Measurements from ENCODE around the gene POLR3C. TPM values are rescaled to one million over a fixed set of nuclear protein-coding genes. Genes with fewer than 3 reads are reported as not detected.

POLR3C gene
- total RNA-seq, 1 experiment from 2014 or later = 61.3 TPM

DNA sequence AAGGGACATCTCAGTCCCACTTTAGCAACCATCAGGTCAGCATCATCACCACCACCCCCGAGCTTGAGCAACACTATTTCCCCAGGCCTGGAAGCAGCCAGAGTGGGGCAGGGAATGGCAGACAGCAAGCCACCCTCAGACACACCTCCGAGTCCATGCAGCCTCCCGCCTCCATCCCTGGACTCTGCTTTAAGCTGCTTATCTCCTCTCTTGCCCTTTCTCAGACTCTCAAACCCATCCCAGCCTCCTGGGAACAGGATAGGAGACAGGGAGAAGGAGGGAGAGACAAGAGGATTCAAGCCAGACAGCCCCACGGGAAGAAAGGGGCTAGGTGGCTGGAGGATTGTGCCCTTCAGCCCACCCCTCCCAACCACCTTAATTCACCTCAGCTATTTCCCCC lies 33.2 kb downstream of the POLR3C start:
- in situ Hi-C loops (cut with HindIII; ENCODE audit: low pct_unique_long_range_greater_than_20kb, low sequenced_read_pairs) = no loop called here

DNA sequence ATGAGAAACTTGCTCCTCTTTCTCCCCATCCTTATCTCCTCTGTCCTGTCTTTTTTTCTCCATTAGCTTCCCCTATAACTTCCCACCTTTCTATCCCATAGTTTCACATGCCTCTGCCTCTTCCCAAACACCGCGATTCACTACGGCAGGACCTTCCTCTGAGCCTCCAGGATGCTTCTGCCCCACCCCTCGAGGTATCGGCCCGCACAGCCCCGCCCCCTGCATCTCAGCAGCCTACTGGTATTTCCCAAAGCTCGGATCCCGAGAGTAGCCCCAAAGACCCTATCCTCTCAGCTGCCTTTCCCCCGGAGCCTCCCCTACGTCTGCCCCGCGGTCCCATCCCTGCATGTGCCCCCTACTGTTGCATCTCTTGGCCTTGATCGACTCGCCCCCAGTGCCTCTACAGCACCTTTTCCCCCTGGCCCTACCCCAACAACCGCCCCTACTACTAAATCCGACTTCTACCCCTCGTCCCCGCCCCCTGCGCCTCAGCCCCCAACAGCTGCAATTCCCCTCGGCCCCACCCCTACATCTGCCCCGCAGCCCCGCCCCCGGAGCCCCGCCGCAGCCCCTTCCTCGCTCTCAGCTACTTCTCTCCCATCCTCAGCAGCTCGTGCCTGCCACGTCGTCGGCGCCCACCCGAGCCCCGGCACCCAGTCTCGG lies 34.4 kb downstream of the POLR3C start:
- in situ Hi-C loops (cut with HindIII; ENCODE audit: low pct_unique_long_range_greater_than_20kb, low sequenced_read_pairs) = no loop called here
- peak; percentile 56 for DNase-seq (ENCODE audit: low read depth, low spot score)

More for the DNA sequence above, 33.2 kb downstream of the POLR3C start:
- no peak for DNase-seq (ENCODE audit: low read depth, low spot score)

DNA sequence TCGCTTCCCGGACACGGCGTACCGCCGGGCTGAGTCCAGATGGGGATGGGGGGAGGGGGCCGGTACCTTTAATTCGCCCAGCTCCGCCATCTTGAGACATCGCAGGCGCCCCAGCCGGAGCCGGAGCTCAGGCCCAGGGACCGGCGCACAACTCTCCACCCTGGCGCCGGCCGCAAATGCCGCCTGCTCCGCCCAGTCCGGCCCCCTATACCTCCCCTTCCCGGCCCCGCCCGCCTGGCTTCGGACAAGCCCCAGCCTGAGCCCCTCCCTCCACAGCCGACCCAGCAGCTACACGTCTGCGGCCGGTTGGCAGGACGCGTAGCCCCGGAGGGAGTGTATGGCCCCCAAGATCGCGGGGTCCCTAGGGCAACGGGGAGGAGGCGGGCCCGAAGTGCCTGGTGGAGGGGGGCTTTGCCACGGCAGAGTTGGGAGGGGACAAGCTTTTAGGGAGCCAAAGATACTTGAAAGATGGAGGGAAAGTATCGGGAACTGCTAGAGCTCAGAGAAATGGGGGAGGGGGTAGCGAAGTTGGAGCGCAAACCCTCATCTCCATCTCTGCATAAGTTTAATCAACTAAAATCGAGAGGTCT lies 35.0 kb downstream of the POLR3C start, which contains the start of gene PIAS3:
PIAS3 (minus strand) TSS at position 181 of the 590 bp plus-strand sequence; CDS start at position 90, 91 bp downstream.
- peak; percentile 98 for DNase-seq (ENCODE audit: low read depth, low spot score)
- in situ Hi-C loops (cut with HindIII; ENCODE audit: low pct_unique_long_range_greater_than_20kb, low sequenced_read_pairs) = no loop called here

DNA sequence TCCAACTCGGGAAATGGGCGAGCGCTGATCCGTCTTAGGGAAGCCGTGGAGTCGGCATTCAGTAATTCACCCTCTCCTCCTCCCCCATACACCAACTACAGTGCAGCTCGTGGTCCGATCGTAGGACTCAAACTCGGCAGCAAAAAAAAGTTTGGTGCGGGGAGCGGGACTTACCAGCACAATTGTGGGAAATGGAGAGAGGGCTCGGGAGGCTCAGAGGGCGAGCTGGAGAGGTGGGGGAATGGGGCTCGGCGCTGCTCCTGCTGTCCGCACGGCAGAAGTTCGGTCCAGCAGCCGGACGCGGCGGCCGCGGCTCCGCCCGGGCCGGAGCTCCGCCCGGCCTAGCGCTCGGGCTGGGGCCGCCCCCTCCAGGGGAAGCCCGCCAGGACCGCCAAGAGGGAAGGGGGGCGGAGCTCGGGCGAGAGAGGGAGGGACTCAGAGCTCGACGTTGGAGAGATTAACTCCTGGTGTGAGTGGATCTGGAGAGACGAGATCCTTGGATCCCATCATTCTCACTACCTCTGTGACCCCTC lies 35.6 kb downstream of the POLR3C start:
- in situ Hi-C loops (cut with HindIII; ENCODE audit: low pct_unique_long_range_greater_than_20kb, low sequenced_read_pairs) = no loop called here
- peak; percentile 96 for DNase-seq (ENCODE audit: low read depth, low spot score)

DNA sequence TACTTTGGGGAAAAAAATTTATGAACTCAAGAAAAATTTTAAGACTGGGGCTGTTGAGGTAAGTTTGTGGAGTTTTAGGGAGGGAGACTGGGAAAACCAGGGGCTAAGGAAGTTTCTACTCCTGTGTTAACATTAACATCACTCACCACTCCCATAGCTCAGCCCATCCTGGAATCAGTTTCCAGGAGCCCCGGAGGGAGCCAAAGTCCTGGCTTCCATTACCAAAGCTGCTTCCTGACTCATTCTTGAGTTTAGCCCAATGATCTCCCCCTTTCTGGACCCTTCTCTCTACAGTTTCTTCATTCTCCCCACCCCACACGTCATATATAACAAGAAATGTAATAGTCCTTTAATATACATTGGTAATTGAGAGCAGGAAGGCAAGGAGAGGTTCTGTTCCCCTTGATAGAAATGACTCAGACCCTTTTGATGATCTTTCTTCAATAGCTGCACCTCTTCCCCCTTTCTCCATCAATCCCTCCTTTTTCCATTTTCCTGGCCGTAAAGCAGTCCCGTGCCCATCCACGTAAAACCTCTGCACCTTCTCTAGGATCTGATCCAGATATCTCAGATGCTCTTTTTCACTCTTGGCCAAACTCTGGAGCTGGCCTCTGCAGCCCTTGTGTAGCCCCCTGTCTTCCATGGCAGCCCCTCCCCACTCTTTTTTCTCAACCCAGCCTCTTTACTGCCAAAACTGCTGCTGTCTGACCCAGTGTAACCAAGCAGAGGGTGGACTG lies 39.5 kb downstream of the POLR3C start:
- in situ Hi-C loops (cut with HindIII; ENCODE audit: low pct_unique_long_range_greater_than_20kb, low sequenced_read_pairs) = no loop called here
- no peak for DNase-seq (ENCODE audit: low read depth, low spot score)

DNA sequence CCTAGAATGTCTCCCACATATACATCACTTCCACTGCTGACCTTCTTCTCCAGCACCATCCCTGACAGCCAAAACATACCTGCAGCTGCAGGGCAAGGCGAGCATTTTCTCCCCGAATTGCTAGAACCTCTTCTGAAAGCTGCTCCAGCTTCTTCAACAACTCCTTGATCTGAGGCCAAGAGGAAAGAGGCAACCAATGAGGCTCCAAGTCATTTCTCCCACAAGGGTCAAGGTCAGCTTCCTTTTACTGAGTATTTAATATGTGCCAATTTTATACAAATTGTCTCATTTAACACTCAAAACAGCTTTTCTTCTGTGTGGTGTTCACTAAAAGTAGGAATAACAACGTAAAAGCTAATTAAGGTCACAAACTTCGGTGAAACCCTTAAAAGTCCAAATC lies 44.2 kb downstream of the POLR3C start:
- DNase-seq (ENCODE audit: low read depth, low spot score) = no peak
- in situ Hi-C loops (cut with HindIII; ENCODE audit: low pct_unique_long_range_greater_than_20kb, low sequenced_read_pairs) = no loop called here

DNA sequence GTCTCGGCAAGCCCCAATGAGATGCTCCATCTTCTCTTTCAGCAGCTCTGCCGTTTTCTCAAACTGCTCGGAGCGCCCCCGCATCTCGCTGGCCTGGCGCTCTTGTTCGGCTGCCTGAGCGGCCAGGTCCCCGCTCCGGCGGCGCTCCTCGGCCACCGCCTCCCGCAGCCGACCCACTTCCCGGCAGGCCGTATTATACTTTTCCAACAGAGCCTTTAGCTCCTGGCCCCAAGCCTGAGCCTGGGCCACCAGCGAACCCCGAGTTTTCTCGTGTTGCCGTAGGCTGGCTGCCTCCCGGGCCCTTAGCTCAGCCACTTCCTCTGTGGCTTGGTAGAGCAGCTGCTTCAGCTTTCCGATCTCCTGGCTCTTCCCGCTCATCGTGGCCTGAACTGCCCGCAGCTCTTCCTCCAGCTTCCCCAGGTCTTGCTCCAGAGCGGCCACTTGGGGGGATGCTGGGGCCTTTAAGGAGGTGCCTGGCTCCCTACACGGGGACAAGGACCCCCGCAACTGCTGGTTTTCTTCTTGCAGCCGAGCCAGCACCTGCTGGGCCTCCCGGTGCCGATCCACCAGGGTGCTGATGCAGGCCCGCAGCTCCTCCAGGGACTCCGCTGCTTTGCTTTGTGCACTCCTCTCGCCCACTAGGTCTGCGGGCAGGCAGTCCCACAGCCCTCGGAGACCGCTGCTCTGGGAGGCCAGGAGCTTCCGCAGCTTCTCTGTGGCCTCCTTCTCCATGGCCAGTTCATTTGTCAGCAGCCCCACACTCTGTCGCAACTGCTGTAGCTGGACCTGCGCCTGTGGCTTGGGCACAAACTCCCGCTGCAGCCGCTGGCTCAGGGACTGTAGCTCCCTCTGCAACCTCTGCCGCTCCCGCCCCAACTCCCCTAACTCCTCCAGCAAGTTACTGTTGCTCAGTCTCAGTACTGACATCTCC lies 48.3 kb downstream of the POLR3C start:
- DNase-seq (ENCODE audit: low read depth, low spot score) = no peak
- in situ Hi-C loops (cut with HindIII; ENCODE audit: low pct_unique_long_range_greater_than_20kb, low sequenced_read_pairs) = no loop called here

DNA sequence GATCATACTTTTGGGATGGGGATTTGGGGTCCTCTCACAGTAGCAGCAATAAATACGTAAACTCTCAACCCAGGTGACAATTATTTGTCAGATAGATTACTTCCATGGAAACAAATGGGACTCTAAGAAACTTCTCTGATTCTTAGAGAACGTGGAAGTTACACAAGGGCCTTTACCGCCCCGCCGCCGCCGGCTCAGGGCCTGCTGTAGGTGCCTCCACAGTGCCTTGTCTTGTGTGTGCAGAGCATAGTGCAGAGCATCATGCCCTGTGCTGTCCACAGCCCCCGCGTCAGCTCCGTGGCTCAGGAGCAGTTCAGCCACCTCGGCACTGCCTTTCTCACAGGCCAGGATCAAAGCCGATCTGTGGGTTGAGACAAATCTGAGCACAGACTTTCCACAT lies 50.6 kb downstream of the POLR3C start:
- no peak for DNase-seq (ENCODE audit: low read depth, low spot score)
- in situ Hi-C loops (cut with HindIII; ENCODE audit: low pct_unique_long_range_greater_than_20kb, low sequenced_read_pairs) = no loop called here

DNA sequence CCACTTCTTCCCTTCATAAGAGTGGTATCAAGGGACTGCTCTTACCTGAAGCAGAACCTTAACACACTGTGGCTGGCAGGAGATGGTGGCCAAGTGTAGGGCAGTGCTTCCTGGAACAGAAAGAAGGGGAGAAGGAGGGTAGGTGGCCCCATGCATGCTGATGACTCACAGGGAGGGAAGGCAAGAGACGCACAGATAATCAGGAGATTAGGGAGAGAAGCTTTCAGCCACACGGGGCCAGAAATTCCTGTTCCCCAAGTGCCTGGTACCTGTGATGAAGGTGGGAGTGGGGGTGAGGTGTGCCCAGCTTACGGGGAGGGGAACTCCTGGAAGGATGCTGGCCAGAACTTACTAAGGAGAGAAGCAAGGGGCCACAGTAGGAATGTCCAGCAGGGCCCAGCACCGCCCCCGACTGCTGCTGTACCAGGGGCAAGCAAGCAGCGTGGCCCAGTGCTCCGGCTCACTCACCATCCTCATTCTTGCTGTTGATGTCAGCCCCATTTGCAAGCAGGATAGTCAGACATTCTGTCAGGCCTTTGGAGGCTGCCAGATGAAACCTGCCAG lies 54.0 kb downstream of the POLR3C start:
- DNase-seq (ENCODE audit: low read depth, low spot score) = no peak
- in situ Hi-C loops (cut with HindIII; ENCODE audit: low pct_unique_long_range_greater_than_20kb, low sequenced_read_pairs) = no loop called here

DNA sequence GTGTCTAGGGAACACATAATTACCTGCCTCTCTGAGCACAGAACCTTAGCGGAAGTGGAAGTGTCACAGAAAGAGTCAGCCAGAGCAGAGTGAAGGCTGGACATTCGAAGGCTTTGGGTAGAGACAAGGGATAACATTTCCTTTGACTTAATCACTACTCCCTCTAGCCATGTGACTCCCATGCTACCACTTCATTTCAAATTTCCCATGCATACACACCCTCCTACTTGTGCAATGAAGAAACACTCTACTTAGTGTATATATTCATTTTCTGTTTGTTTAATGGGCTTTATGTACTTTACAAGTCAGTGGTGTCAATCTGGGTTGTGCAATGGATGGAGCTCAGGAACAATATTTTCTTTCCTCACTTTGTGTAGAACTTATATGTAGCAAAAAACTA lies 54.7 kb downstream of the POLR3C start:
- in situ Hi-C loops (cut with HindIII; ENCODE audit: low pct_unique_long_range_greater_than_20kb, low sequenced_read_pairs) = no loop called here
- DNase-seq (ENCODE audit: low read depth, low spot score) = no peak

DNA sequence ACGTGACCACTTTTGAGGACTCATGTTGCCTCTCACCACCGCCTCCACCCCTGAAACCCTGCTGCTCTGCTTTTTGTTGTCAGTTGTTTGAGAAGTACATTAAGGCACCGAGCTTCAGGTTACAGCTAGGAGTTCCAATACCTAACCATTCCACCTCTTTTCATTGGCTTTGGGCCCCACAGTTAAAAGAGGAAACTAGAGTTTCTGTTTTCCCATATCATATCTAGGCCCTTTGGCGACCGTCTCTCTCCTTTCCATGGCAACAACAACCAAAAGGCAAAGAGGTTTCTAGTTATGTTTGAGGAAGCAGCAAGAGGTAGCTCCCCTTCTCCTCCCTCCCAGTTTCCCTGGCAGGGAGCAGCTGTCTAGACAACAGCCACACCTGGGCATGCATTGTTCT lies 55.8 kb downstream of the POLR3C start:
- no peak for DNase-seq (ENCODE audit: low read depth, low spot score)
- in situ Hi-C loops (cut with HindIII; ENCODE audit: low pct_unique_long_range_greater_than_20kb, low sequenced_read_pairs) = no loop called here

DNA sequence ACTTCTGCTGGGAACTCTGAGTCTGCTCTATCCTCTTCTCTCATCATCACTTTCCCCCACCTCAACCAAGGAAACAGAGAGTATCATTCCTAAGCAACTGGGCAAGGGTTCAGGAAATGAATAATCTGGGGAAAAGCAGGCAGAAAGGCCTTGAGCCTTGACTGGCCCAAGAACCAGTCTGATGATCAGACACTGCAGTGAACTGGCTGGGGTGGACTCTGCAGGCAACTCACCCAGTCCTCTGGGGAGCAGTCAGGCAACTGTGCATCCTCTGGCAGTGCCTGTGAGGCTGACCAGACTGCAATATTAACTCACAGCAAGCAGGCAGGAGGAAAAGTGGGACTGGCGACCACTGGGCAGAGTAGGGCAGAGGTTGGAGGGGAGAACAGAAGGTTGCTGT lies 60.7 kb downstream of the POLR3C start:
- in situ Hi-C loops (cut with HindIII; ENCODE audit: low pct_unique_long_range_greater_than_20kb, low sequenced_read_pairs) = no loop called here
- DNase-seq (ENCODE audit: low read depth, low spot score) = no peak

DNA sequence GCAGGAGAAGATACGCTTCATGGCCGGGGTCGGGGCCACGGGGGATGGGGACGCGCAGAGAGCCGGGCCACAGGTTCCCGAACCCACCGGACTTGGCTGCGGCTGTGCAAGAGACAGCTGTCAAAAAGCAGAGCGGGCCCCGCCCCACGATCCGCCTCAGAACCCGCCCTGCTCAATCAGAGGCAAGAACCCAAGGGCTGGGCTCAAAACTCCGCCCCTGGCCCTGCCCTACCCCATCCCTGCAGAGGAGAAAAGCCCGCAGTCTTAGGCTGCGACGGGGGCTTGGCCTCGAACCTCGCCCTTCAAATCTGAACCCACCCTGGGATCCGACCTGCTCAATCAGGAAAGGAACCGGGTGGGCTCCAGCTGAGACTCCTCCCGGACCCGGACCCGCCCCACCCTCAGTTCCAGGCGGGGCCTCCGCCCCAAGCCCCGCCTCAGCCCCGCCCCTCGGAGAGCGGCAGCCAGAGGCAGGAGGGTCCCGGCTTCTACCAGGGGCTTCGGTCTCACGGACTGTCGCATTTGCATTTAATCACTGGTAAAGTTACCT lies 61.8 kb downstream of the POLR3C start, which contains the start of gene ANKRD35:
ANKRD35 (minus strand) TSS at position 129 of the 550 bp plus-strand sequence; CDS start at position 21, 108 bp downstream.
- peak; percentile 86 for DNase-seq (ENCODE audit: low read depth, low spot score)
- in situ Hi-C loops (cut with HindIII; ENCODE audit: low pct_unique_long_range_greater_than_20kb, low sequenced_read_pairs) = no loop called here

DNA sequence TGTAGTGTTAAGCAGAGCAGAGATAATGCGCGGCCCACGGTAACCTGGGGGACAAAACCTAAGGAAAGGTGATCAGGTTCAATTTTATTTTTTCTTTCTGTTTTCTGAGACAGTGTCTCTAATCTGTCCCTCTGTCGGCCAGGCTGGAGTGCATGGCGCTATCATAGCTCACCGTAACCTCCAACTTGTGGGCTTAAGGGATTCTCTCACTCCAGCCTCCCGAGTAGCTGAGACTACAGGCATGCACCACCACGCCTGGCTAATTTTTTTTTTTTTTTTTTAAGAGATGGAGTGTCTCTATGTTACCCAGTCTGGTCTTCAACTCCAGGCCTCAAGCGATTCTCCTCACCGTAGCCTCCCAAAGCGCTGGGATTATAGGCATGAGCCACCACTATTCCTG lies 62.4 kb downstream of the POLR3C start:
- in situ Hi-C loops (cut with HindIII; ENCODE audit: low pct_unique_long_range_greater_than_20kb, low sequenced_read_pairs) = no loop called here
- DNase-seq (ENCODE audit: low read depth, low spot score) = no peak

DNA sequence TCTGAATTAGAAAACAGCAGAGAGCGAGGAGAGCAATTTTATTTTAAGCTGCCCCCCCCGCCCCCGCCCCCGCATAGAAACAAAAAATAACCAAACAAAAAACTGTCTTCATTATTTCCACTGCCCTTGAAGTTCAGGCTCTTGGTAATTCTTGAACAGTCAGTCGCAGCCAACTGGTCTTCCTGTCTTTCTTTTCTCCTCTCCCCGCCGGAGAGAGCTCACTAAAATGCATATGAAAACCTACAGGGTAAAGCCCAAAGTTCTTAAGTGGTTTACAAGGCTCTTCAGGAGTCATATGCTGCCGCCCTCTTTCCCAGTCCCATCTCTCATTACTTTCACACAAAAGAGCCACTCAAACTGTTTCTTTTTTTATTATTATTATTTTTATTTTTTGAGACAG lies 62.8 kb downstream of the POLR3C start:
- in situ Hi-C loops (cut with HindIII; ENCODE audit: low pct_unique_long_range_greater_than_20kb, low sequenced_read_pairs) = no loop called here
- no peak for DNase-seq (ENCODE audit: low read depth, low spot score)

DNA sequence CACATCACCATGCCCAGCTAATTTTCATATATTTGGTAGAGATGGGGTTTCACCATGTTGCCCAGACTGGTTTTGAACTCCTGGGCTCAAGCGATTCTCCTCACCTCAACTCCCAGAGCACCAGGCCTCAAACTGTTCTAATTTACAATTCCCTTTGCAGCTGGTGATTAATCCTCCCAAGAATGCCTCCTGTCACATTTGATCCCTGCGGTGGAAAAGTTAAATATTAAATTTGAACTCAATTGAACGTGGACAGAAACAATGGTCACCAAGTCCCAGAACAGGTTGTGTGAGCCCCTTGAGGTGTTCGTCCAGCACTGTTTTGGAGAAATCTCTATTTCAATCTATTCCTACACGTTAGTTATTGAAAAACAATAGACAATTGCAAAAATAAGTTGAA lies 63.6 kb downstream of the POLR3C start:
- in situ Hi-C loops (cut with HindIII; ENCODE audit: low pct_unique_long_range_greater_than_20kb, low sequenced_read_pairs) = no loop called here

DNA sequence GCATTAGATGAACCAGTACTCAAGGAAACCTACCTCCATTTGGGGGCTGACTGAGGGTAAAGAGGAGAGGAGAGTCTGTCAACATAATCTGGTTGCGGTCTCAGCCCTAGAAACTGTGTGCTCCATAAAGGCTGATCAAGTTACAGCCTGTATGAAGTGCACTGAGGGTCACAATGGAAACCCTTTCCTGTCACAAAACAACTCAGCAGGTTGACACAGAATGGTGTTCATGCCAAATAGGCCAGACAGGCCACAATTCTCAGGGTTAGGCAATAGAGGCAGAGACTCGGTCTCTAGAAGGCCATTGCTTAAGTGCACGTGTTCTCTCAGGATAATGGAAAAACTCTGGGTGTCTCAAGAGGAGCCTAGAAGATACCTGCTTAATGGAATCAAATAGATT lies 65.7 kb downstream of the POLR3C start:
- no peak for DNase-seq (ENCODE audit: low read depth, low spot score)
- in situ Hi-C loops (cut with HindIII; ENCODE audit: low pct_unique_long_range_greater_than_20kb, low sequenced_read_pairs) = no loop called here

More for the DNA sequence above, 63.6 kb downstream of the POLR3C start:
- DNase-seq (ENCODE audit: low read depth, low spot score) = no peak

Measured in SK-MEL-5 (cell line).